Panc1 (cell line): Measurements from ENCODE around the gene AOC2.
"Not testable (repeated sequence)": the region's sequence is repeated elsewhere in the genome, so short reads cannot be mapped to it uniquely, and the experiment has no call there.

Experiments used
- CTCF ChIP-seq: fragments of 450-650 bp; IDR thresholded peaks from 2 replicates; pipeline ENCODE4 v1.5.1; 2017; ENCODE audit warnings: mild to moderate bottlenecking
- POLR2AphosphoS5 ChIP-seq: IDR thresholded peaks from 2 replicates; pipeline ENCODE4 v1.6.1; 2012; ENCODE audit warnings: mild to moderate bottlenecking, low read depth, low read length, moderate library complexity
- SIN3A ChIP-seq: IDR thresholded peaks from 2 replicates; pipeline ENCODE4 v1.6.1; 2012; ENCODE audit warnings: low read depth, mild to moderate bottlenecking, low read length, moderate library complexity, borderline replicate concordance; ENCODE audit not compliant: insufficient read depth
- TCF7L2 ChIP-seq: IDR thresholded peaks from 2 replicates; pipeline ENCODE4 v1.6.1; 2011; ENCODE audit warnings: mild to moderate bottlenecking, low read depth, low read length, inconsistent platforms
- TF ChIP-seq, protein P1 (sequence below), 2 experiments: IDR thresholded peaks; 2 replicates each; pipeline ENCODE4 v1.6.1; 2011 to 2012; ENCODE audit warnings: low read depth in 2 of 2, control low read depth in 1 of 2, low read length in 1 of 2, mild to moderate bottlenecking in 1 of 2, moderate library complexity in 1 of 2; ENCODE audit not compliant: insufficient read depth in 1 of 2

DNA sequence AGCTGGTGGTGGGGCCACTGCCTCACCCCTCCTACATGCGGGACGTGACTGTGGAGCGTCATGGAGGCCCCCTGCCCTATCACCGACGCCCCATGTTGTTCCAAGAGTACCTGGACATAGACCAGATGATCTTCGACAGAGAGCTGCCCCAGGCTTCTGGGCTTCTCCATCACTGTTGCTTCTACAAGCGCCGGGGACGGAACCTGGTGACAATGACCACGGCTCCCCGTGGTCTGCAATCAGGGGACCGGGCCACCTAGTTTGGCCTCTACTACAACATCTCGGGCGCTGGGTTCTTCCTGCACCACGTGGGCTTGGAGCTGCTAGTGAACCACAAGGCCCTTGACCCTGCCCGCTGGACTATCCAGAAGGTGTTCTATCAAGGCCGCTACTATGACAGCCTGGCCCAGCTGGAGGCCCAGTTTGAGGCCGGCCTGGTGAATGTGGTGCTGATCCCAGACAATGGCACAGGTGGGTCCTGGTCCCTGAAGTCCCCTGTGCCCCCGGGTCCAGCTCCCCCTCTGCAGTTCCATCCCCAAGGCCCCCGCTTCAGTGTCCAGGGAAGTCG lies 23.4 kb downstream of the AOC2 start:
- TF ChIP-seq CTCF, POLR2AphosphoS5, SIN3A, TCF7L2: not testable (repeated sequence)
- TF ChIP-seq, protein P1, sequence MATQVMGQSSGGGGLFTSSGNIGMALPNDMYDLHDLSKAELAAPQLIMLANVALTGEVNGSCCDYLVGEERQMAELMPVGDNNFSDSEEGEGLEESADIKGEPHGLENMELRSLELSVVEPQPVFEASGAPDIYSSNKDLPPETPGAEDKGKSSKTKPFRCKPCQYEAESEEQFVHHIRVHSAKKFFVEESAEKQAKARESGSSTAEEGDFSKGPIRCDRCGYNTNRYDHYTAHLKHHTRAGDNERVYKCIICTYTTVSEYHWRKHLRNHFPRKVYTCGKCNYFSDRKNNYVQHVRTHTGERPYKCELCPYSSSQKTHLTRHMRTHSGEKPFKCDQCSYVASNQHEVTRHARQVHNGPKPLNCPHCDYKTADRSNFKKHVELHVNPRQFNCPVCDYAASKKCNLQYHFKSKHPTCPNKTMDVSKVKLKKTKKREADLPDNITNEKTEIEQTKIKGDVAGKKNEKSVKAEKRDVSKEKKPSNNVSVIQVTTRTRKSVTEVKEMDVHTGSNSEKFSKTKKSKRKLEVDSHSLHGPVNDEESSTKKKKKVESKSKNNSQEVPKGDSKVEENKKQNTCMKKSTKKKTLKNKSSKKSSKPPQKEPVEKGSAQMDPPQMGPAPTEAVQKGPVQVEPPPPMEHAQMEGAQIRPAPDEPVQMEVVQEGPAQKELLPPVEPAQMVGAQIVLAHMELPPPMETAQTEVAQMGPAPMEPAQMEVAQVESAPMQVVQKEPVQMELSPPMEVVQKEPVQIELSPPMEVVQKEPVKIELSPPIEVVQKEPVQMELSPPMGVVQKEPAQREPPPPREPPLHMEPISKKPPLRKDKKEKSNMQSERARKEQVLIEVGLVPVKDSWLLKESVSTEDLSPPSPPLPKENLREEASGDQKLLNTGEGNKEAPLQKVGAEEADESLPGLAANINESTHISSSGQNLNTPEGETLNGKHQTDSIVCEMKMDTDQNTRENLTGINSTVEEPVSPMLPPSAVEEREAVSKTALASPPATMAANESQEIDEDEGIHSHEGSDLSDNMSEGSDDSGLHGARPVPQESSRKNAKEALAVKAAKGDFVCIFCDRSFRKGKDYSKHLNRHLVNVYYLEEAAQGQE (IDR thresholded peaks at IDR 0.05; ENCODE audit: insufficient read depth in 1 of 2, low read depth in 2 of 2, low read length in 1 of 2): not testable (repeated sequence)
